Gastroesophageal sphincter (tissue), 4 donors: Measurements from ENCODE around the gene RAD51B. TPM values are rescaled to one million over a fixed set of nuclear protein-coding genes. Genes with fewer than 3 reads are reported as not detected.

ENCODE experiments used
- ATAC-seq: fragments of 150-250 bp; one replicate; pipeline ENCODE4 v1.9.1; 2016; ENCODE audit warnings: mild to moderate bottlenecking, moderate library complexity
- H3K27ac ChIP-seq, 4 donors: fragments of 200-600 bp; sonication (generic) in 3 of 4; 1 replicate in 3 of 4; 2 replicates in 1 of 4; pipeline ENCODE4 v1.5.1; 2016 to 2019
- H3K27me3 ChIP-seq: fragments of 200-600 bp; sonication (generic); one replicate; pipeline ENCODE4 v1.5.1; 2019
- H3K36me3 ChIP-seq, 2 donors: fragments of 200-600 bp; sonication (generic); one replicate each; pipeline ENCODE4 v1.5.1; 2019; ENCODE audit warnings: control low read depth in 1 of 2
- H3K4me1 ChIP-seq, 3 donors: fragments of 200-600 bp; sonication (generic); 1 replicate in 2 of 3; 2 replicates in 1 of 3; pipeline ENCODE4 v1.5.1; 2016 to 2019; ENCODE audit warnings: control low read depth in 2 of 3
- H3K4me3 ChIP-seq, 2 donors: fragments of 200-600 bp; sonication (generic); one replicate each; pipeline ENCODE4 v1.5.1; 2019; ENCODE audit warnings: mild to moderate bottlenecking in 1 of 2, moderate library complexity in 1 of 2
- H3K9me3 ChIP-seq, 3 donors: fragments of 200-600 bp; sonication (generic); one replicate each; pipeline ENCODE4 v1.5.1; 2017 to 2019; ENCODE audit warnings: control low read depth in 2 of 3
- EP300 ChIP-seq: sonication (generic); formaldehyde crosslinking; IDR thresholded peaks from one replicate; pipeline ENCODE4 v1.6.1; 2017; ENCODE audit warnings: antibody characterized with exemption, mild to moderate bottlenecking
- POLR2A ChIP-seq, 2 donors: fragments of 450-650 bp; IDR thresholded peaks; one replicate each; pipeline ENCODE4 v1.6.1; 2017; ENCODE audit warnings: antibody characterized with exemption in 2 of 2, mild to moderate bottlenecking in 2 of 2, moderate library complexity in 1 of 2
- POLR2AphosphoS5 ChIP-seq: sonication (generic); formaldehyde crosslinking; IDR thresholded peaks from one replicate; pipeline ENCODE4 v1.6.1; 2017; ENCODE audit warnings: antibody characterized with exemption
- WGBS, 2 donors: methylation state at CpG; one replicate each; pipeline ENCODE4 v1.1.5; 2018; ENCODE audit warnings: low coverage in 1 of 2; 5-methylcytosine and 5-hydroxymethylcytosine counted together
- total RNA-seq, 4 donors: library from RNA; depleted of rRNA; stranded (reverse); fragments of >200 nt; gene quantifications; one replicate each; pipeline ENCODE4 v1.1.0, GENCODE V29; 2016
- TF ChIP-seq, protein P1 (sequence below), 4 experiments: fragments of 200-600 bp in 2 of 4; fragments of 450-650 bp in 2 of 4; sonication (generic) in 1 of 4; IDR thresholded peaks; one replicate each; pipeline ENCODE4 v1.5.1; 2017 to 2019; ENCODE audit warnings: antibody characterized with exemption in 4 of 4, mild to moderate bottlenecking in 2 of 4, moderate library complexity in 2 of 4

The RAD51B gene
- total RNA-seq, 4 donors from 2014 or later = 5.1 to 7.0 (median 6.0) TPM

- TF ChIP-seq, protein P1, sequence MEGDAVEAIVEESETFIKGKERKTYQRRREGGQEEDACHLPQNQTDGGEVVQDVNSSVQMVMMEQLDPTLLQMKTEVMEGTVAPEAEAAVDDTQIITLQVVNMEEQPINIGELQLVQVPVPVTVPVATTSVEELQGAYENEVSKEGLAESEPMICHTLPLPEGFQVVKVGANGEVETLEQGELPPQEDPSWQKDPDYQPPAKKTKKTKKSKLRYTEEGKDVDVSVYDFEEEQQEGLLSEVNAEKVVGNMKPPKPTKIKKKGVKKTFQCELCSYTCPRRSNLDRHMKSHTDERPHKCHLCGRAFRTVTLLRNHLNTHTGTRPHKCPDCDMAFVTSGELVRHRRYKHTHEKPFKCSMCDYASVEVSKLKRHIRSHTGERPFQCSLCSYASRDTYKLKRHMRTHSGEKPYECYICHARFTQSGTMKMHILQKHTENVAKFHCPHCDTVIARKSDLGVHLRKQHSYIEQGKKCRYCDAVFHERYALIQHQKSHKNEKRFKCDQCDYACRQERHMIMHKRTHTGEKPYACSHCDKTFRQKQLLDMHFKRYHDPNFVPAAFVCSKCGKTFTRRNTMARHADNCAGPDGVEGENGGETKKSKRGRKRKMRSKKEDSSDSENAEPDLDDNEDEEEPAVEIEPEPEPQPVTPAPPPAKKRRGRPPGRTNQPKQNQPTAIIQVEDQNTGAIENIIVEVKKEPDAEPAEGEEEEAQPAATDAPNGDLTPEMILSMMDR (IDR thresholded peaks at IDR 0.05) = no peak
- TF ChIP-seq EP300 = no peak
- TF ChIP-seq POLR2AphosphoS5 = no peak
- no peak for TF ChIP-seq POLR2A (IDR thresholded peaks at IDR 0.05)
- Histone ChIP-seq H3K36me3 (no peaks in the 10 kb centered on the region), H3K4me3 (no peak overlapping the region), H3K9me3 (no peaks in the 10 kb centered on the region), H3K4me1 (peaks cover 0 to 41% (median 0%) of the 10 kb centered on the region in 3 donors), H3K27me3 (no peaks in the 10 kb centered on the region), H3K27ac (no peak overlapping the region)
- ATAC-seq = no peak
- 90 to 96% methylated on average over 2 to 4 of the region's 4 CpGs for WGBS, 2 donors
These were observed 526.2 kb downstream of the RAD51B start for GRCh38 chr14:68345738-68346137.

DNA sequence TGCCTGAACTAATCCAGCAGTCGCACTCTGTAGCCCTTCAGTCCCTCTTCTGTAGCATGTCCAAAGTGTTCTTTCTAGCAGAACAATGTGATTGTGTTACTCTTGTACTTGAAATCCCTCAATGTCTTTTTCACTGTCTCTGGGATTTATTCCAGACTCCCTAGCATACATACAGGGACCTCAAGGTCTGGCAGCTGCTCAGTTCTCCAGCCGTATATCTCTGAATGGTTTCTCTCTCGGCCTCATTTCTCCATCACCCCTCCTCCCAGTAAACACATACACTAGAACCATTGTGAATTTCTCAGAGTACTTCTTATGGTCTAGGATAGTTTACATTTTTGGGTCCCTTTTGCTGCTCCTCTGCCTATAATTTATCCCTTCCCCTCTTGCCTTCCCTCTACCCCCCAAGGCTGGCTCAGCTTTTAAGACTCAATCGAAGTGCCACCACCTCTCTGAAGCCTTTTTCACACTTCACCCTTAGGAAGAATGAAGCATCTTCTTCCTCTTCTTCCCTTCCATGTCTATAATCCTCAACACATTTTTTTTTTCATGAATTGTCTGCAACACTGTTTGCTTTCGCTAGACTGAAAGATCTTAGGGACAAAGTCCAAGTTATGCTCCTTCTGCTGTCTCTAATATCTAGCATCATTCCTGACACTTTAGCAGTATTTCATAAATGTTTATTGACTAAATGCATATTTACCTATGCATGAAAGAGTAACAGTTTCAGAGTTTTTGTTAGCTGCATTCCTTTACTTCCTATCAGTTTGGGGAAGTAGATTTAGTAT, 527.2 kb downstream of the RAD51B start:
- WGBS, 2 donors = 42 to 64% methylated on average over 5 of the region's 5 CpGs

GRCh38 chr14:68349900-68350629, 530.5 kb downstream of the RAD51B start:
- no peaks in the 10 kb centered on the region for H3K9me3 ChIP-seq
- H3K4me1 ChIP-seq = peaks cover 0 to 26% (median 0%) of the 10 kb centered on the region in 3 donors
- TF ChIP-seq POLR2AphosphoS5 (no peak), POLR2A (IDR thresholded peaks at IDR 0.05) (no peak), EP300 (no peak)
- TF ChIP-seq, protein P1 (IDR thresholded peaks at IDR 0.05) = no peak
- no peak for ATAC-seq
- WGBS, 2 donors = 60 to 62% methylated on average over 8 of the region's 8 CpGs
- H3K36me3 ChIP-seq = no peaks in the 10 kb centered on the region
- no peaks in the 10 kb centered on the region for H3K27me3 ChIP-seq
- H3K27ac ChIP-seq = peak overlapping the region in 1 of 4 donors; percentile 51
- no peak overlapping the region for H3K4me3 ChIP-seq

More for the DNA sequence above, 527.2 kb downstream of the RAD51B start:
- Histone ChIP-seq H3K36me3 (no peaks in the 10 kb centered on the region), H3K27ac (peak overlapping the region in 1 of 4 donors; percentile 51), H3K27me3 (no peaks in the 10 kb centered on the region), H3K9me3 (no peaks in the 10 kb centered on the region), H3K4me1 (peaks cover 0 to 30% (median 0%) of the 10 kb centered on the region in 3 donors), H3K4me3 (no peak overlapping the region)
- no peak for TF ChIP-seq EP300
- no peak for ATAC-seq

DNA sequence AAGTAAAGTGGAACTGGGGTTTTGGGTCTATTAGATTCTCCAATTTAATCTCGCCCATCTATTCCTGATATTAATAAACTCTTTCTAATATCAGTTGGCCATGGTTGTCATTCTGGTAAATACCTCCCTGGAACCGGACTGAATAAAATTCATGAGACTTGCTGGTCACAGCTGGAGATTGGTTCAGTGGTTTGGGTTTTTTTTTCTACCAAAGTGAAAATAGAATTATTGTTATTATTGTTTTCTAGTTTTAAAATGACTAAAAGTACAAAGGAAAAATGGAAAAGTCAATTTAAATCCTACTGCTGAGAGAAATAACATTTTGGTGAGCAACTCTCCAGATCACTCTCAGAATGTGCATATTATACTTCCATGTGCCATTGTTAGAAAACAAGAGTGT, 535.8 kb downstream of the RAD51B start:
- H3K36me3 ChIP-seq = no peaks in the 10 kb centered on the region
- H3K27ac ChIP-seq = no peak overlapping the region
- H3K27me3 ChIP-seq = no peaks in the 10 kb centered on the region
- no peak for TF ChIP-seq POLR2A (IDR thresholded peaks at IDR 0.05)
- TF ChIP-seq, protein P1 (IDR thresholded peaks at IDR 0.05) = no peak
- no peak for TF ChIP-seq POLR2AphosphoS5
- peaks cover 12 to 24% (median 14%) of the 10 kb centered on the region in 3 donors for H3K4me1 ChIP-seq
- H3K4me3 ChIP-seq = no peak overlapping the region
- 100% methylated on average over 2 of the region's 2 CpGs for WGBS, 2 donors
- H3K9me3 ChIP-seq = no peaks in the 10 kb centered on the region
- ATAC-seq = no peak

- TF ChIP-seq, protein P1 (IDR thresholded peaks at IDR 0.05) = no peak
- TF ChIP-seq EP300 = no peak
- no peak for TF ChIP-seq POLR2A (IDR thresholded peaks at IDR 0.05)
- TF ChIP-seq POLR2AphosphoS5 = no peak
- Histone ChIP-seq H3K27ac (no peak overlapping the region), H3K36me3 (no peaks in the 10 kb centered on the region), H3K4me1 (peaks cover 12 to 35% (median 14%) of the 10 kb centered on the region in 3 donors), H3K27me3 (no peaks in the 10 kb centered on the region), H3K9me3 (no peaks in the 10 kb centered on the region), H3K4me3 (no peak overlapping the region)
- ATAC-seq = no peak
- 13% methylated on average over 1 of the region's 1 CpG; no CpG with 5 or more reads in 1 of the 2 donors for WGBS, 2 donors
These were observed 538.2 kb downstream of the RAD51B start for GRCh38 chr14:68357777-68358176.
